Measurements from ENCODE around the gene AQP11. TPM values are rescaled to one million over a fixed set of nuclear protein-coding genes. Genes with fewer than 3 reads are reported as not detected.
"Not testable (repeated sequence)": the region's sequence is repeated elsewhere in the genome, so short reads cannot be mapped to it uniquely, and the experiment has no call there.

Gene AQP11
- total and polyA plus RNA-seq, 2 experiments from 2014 or later, result 0.43 to 1.1 TPM

DNA sequence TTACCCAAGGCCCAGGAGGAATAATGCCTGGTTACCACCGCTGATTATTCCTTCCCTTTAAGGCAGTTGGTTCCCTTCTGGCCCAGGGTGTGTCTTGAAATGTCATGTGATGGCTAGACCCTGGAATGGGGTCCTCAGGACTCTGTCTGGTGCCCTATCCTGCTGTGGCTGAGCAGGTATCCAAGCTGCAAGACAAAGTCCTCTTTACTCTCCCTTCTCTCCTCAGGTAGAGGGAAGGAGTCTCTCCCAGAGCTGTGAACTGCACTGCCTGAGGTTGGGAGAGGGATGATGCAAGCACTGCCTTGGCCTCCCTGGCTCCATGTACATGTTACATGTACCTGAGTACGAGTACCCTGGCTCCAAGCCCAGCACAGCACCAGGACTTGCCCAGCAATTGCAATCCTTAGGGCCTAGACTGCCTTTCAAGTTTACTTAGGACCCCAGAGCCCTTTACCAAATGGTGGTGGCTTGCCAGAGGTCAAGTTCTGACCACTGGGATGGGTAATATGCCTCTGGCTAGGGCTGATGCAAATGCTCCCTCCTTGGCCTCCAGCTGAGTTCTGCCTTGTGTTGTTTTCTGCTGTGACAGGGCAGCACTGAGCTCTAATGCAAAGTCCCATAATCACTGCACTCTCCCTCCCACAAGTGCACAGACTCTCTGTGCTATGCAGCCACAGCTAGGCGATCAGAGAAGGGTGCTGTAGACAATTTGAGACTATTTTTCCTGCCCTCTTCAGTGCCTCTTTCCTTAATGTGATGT lies 20.7 kb upstream of the AQP11 start:
- Histone ChIP-seq H2AFZ (no peak overlapping the region), H3K4me3 (no peak overlapping the region), H4K20me1 (ENCODE audit: insufficient read depth) (no peaks in the 10 kb centered on the region), H3K36me3 (ENCODE audit: low read depth) (no peaks in the 10 kb centered on the region), H3K27ac (no peak overlapping the region), H3F3A (ENCODE audit: insufficient read depth) (peaks cover 5% of the 10 kb centered on the region; the same call in 1 of the 2 replicates), H3K79me2 (ENCODE audit: insufficient read depth) (no peaks in the 10 kb centered on the region), H3K4me1 (ENCODE audit: insufficient read depth) (peaks cover 4% of the 10 kb centered on the region; the same call in 1 of the 2 replicates), H3K27me3 (replicated peaks; ENCODE audit: insufficient read depth) (no peaks in the 10 kb centered on the region), H3K9me3 (ENCODE audit: low read depth) (no peaks in the 10 kb centered on the region), H3K4me2 (ENCODE audit: unreplicated experiment) (no peak overlapping the region), H3K9ac (no peak overlapping the region), H3K9me2 (ENCODE audit: insufficient read depth) (no peaks in the 10 kb centered on the region)
- TF ChIP-seq EZH2phosphoT487 (IDR thresholded peaks at IDR 0.05; ENCODE audit: insufficient read depth, low read depth), result no peak
- no peak for TF ChIP-seq EZH2 (IDR thresholded peaks at IDR 0.05; ENCODE audit: insufficient read depth, poor library complexity, severe bottlenecking)
- WGBS, 2 experiments (ENCODE audit: low coverage in 1 of 2, low lambda C conversion rate in 2 of 2, missing lambda C conversion rate in 2 of 2), result 53 to 60% methylated on average over 3 of the region's 3 CpGs
- in situ Hi-C loops (cut with MboI), result no loop called here
- DNase-seq, result no peak

DNA sequence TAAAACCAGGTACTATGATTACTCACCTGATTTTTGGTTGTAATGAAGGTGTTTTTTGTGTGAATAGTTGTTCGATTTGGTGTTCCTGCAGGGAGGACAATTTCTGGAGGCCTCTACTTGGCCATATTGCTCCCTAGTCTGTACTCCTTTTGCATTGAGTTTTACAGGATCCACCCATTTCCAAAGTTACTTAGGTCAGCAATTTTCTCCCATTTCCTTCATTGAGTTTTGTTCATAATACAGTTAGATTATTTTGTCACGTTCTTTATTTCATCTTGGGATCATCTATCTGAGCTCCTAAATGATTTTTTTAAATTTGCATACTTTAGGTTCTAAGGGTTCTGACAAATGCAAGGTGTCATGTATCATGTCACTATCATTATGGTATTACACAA lies 20.1 kb upstream of the AQP11 start:
- Histone ChIP-seq H3K9me2 (ENCODE audit: insufficient read depth) (no peaks in the 10 kb centered on the region), H2AFZ (no peak overlapping the region), H3K27ac (no peak overlapping the region), H3K27me3 (replicated peaks; ENCODE audit: insufficient read depth) (no peaks in the 10 kb centered on the region), H3K9ac (no peak overlapping the region), H3K4me2 (ENCODE audit: unreplicated experiment) (no peak overlapping the region), H4K20me1 (ENCODE audit: insufficient read depth) (no peaks in the 10 kb centered on the region), H3K4me3 (no peak overlapping the region), H3K4me1 (ENCODE audit: insufficient read depth) (peaks cover 4% of the 10 kb centered on the region; the same call in 1 of the 2 replicates), H3K36me3 (ENCODE audit: low read depth) (no peaks in the 10 kb centered on the region), H3F3A (ENCODE audit: insufficient read depth) (peaks cover 5% of the 10 kb centered on the region; the same call in 1 of the 2 replicates), H3K79me2 (ENCODE audit: insufficient read depth) (no peaks in the 10 kb centered on the region), H3K9me3 (ENCODE audit: low read depth) (no peaks in the 10 kb centered on the region)
- in situ Hi-C loops (cut with MboI), result no loop called here
- 93 to 98% methylated on average over 2 of the region's 2 CpGs for WGBS, 2 experiments (ENCODE audit: low coverage in 1 of 2, low lambda C conversion rate in 2 of 2, missing lambda C conversion rate in 2 of 2)
- no peak for TF ChIP-seq EZH2phosphoT487 (IDR thresholded peaks at IDR 0.05; ENCODE audit: insufficient read depth, low read depth)
- no peak for TF ChIP-seq EZH2 (IDR thresholded peaks at IDR 0.05; ENCODE audit: insufficient read depth, poor library complexity, severe bottlenecking)
- no peak for DNase-seq

DNA sequence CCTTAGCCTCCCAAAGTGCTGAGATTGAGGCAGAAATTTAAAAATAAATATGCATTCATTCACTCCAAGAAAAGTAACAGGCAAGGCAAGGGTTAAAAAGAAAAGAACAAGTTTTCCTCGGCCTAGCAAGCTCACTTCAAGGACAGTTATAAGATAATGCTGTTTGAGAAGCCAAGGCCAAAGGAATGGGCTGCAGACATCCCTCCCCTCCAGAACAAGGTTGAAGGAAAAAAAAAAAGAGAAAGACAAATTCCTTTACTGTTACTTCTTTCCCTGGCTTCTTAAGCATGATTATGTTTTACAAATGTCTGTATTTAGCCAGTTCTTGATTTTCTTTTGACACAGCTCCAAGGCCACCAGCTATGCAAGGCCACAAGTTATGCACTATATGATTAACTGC lies 18.9 kb upstream of the AQP11 start:
- H2AFZ ChIP-seq; H3K9me2 ChIP-seq (ENCODE audit: insufficient read depth); H3K36me3 ChIP-seq (ENCODE audit: low read depth); H4K20me1 ChIP-seq (ENCODE audit: insufficient read depth); H3K27ac ChIP-seq; H3K27me3 ChIP-seq (replicated peaks; ENCODE audit: insufficient read depth); in situ Hi-C loops (cut with MboI); H3K4me2 ChIP-seq (ENCODE audit: unreplicated experiment); H3K4me3 ChIP-seq; H3K9ac ChIP-seq; H3F3A ChIP-seq (ENCODE audit: insufficient read depth); H3K79me2 ChIP-seq (ENCODE audit: insufficient read depth); H3K9me3 ChIP-seq (ENCODE audit: low read depth); H3K4me1 ChIP-seq (ENCODE audit: insufficient read depth): not testable (repeated sequence)
- DNase-seq, result peak; percentile 17
- WGBS, 2 experiments (ENCODE audit: low coverage in 1 of 2, low lambda C conversion rate in 2 of 2, missing lambda C conversion rate in 2 of 2), result 0 to 3% methylated on average over 1 of the region's 1 CpG

DNA sequence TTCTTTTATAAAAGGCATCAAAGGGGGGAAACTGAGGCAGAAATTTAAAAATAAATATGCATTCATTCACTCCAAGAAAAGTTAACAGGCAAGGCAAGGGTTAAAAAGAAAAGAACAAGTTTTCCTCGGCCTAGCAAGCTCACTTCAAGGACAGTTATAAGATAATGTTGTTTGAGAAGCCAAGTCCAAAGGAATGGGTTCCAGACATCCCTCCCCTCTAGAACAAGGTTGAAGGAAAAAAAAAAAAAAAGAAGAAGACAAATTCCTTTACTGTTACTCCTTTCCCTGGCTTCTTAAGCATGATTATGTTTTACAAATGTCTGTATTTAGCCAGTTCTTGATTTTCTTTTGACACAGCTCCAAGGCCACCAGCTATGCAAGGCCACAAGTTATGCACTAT lies 14.3 kb upstream of the AQP11 start:
- peak; percentile 14 for DNase-seq
- H3K9me3 ChIP-seq (ENCODE audit: low read depth); H3K27me3 ChIP-seq (replicated peaks; ENCODE audit: insufficient read depth); H3K4me1 ChIP-seq (ENCODE audit: insufficient read depth); H3K79me2 ChIP-seq (ENCODE audit: insufficient read depth); H4K20me1 ChIP-seq (ENCODE audit: insufficient read depth); H3F3A ChIP-seq (ENCODE audit: insufficient read depth); H3K9ac ChIP-seq; H3K4me2 ChIP-seq (ENCODE audit: unreplicated experiment); H3K36me3 ChIP-seq (ENCODE audit: low read depth); H3K4me3 ChIP-seq; H2AFZ ChIP-seq; in situ Hi-C loops (cut with MboI); H3K27ac ChIP-seq; H3K9me2 ChIP-seq (ENCODE audit: insufficient read depth): not testable (repeated sequence)
- WGBS, 2 experiments (ENCODE audit: low coverage in 1 of 2, low lambda C conversion rate in 2 of 2, missing lambda C conversion rate in 2 of 2), result 0 to 3% methylated on average over 1 of the region's 1 CpG
